ENCODE results near the gene CNTFR. TPM values are rescaled to one million over a fixed set of nuclear protein-coding genes. Genes with fewer than 3 reads are reported as not detected.

Gene CNTFR
- total and polyA plus RNA-seq, 10 donors, result 2.8 to 46.8 (median 15.9) TPM

DNA sequence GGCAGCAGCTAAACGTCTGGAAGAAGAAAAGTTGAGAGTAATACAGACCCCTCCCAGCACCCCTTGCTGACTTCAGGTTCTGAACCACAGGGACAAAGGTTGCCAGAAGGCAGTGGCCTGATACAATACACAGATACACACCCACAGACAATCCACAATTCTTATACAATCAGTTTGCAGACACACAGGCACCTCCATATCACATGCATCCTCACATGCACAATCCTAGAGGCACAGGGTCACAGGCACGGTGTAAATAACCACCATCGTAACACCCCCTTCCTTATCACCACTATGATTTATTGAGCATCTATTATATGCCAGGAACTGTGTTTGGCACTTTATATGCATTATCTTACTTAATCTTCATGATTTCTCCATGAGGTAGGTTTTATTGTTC, 8.2 kb downstream of the CNTFR start:
- peaks cover 0 to 92% (median 38%) of the 10 kb centered on the region in 7 donors for H3K27me3 ChIP-seq (replicated peaks in 1 of 7)
- peaks cover 0 to 50% (median 24%) of the 10 kb centered on the region in 6 donors for H3K4me1 ChIP-seq
- intact Hi-C loops (cut with DNase I; ENCODE audit: low total_unique reads), result no loop called here
- no peaks in the 10 kb centered on the region for H3K36me3 ChIP-seq
- peak overlapping the region in 1 of 8 donors; percentile 8 for H3K27ac ChIP-seq
- TF ChIP-seq, protein P1, sequence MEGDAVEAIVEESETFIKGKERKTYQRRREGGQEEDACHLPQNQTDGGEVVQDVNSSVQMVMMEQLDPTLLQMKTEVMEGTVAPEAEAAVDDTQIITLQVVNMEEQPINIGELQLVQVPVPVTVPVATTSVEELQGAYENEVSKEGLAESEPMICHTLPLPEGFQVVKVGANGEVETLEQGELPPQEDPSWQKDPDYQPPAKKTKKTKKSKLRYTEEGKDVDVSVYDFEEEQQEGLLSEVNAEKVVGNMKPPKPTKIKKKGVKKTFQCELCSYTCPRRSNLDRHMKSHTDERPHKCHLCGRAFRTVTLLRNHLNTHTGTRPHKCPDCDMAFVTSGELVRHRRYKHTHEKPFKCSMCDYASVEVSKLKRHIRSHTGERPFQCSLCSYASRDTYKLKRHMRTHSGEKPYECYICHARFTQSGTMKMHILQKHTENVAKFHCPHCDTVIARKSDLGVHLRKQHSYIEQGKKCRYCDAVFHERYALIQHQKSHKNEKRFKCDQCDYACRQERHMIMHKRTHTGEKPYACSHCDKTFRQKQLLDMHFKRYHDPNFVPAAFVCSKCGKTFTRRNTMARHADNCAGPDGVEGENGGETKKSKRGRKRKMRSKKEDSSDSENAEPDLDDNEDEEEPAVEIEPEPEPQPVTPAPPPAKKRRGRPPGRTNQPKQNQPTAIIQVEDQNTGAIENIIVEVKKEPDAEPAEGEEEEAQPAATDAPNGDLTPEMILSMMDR (IDR thresholded peaks at IDR 0.05 in 8 of 11, conservative IDR thresholded peaks at IDR 0.05 in 3 of 11), result no peak
- no peak for TF ChIP-seq POLR2A (IDR thresholded peaks at IDR 0.05)
- no peak for TF ChIP-seq POLR2AphosphoS5 (IDR thresholded peaks at IDR 0.05)
- DNase-seq, result no peak
- H3K9me3 ChIP-seq, result no peaks in the 10 kb centered on the region
- H3K4me3 ChIP-seq, result no peak overlapping the region
- 69 to 80% (median 72%) methylated on average over 3 of the region's 3 CpGs for WGBS, 5 donors

DNA sequence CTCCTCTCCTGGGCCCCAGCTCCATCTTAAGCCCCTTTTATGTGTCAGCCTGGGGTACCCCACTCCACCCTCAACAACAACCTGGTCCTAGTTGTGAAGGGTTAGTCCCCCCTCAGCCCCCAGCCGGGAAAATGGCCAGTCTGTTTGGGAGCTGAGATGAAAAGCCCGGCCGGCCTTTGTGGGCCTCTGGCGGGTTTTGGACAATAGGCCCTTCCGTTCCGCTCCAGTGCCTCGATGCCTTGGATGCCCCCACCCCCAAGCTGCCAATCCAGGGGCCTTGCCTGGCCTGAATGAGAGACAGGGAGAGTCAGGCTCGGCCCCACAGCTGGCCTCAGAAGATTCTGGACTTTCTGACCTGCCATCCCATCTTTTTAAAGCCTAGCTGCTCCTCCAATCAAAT, 9.2 kb downstream of the CNTFR start:
- Histone ChIP-seq H3K9me3 (no peaks in the 10 kb centered on the region), H3K36me3 (no peaks in the 10 kb centered on the region), H3K4me3 (no peak overlapping the region), H3K27ac (peak overlapping the region in 3 of 8 donors; percentile 23 to 62 (median 50)), H3K4me1 (peaks cover 0 to 59% (median 29%) of the 10 kb centered on the region in 6 donors), H3K27me3 (replicated peaks in 1 of 7) (peaks cover 0 to 92% (median 36%) of the 10 kb centered on the region in 7 donors)
- WGBS, 5 donors, result 63 to 75% (median 71%) methylated on average over 6 to 8 of the region's 8 CpGs
- TF ChIP-seq POLR2AphosphoS5 (IDR thresholded peaks at IDR 0.05) (no peak), POLR2A (IDR thresholded peaks at IDR 0.05) (no peak)
- TF ChIP-seq, protein P1 (IDR thresholded peaks at IDR 0.05 in 8 of 11, conservative IDR thresholded peaks at IDR 0.05 in 3 of 11), result no peak
- DNase-seq, result peak; percentile 58
- intact Hi-C loops (cut with DNase I; ENCODE audit: low total_unique reads), result no loop called here

DNA sequence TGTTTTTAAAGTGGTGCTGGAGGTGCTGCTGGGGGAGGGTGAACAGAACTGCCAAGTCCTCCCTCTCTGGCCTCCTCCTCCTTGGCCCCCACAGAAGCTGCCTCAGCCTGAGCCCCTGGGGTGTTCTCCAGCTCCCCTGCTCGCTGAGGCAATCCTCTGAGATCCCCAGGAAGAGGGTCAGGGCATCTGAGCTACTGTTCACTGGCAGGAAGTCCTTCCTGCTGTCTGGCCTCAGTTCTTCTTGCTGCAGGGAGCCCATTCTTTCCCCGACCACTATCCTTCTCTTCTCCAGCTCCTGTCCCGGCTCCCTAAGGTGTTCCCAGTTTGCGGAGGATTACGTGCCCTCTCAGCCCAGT, 9.7 kb downstream of the CNTFR start:
- Histone ChIP-seq H3K9me3 (no peaks in the 10 kb centered on the region), H3K4me3 (no peak overlapping the region), H3K36me3 (no peaks in the 10 kb centered on the region), H3K4me1 (peaks cover 0 to 65% (median 29%) of the 10 kb centered on the region in 6 donors), H3K27ac (peak overlapping the region in 3 of 8 donors; percentile 23 to 62 (median 50)), H3K27me3 (replicated peaks in 1 of 7) (peaks cover 0 to 92% (median 31%) of the 10 kb centered on the region in 7 donors)
- 70 to 76% (median 74%) methylated on average over 5 of the region's 5 CpGs for WGBS, 5 donors
- peak; percentile 52 for DNase-seq
- intact Hi-C loops (cut with DNase I; ENCODE audit: low total_unique reads), result no loop called here
- TF ChIP-seq POLR2AphosphoS5 (IDR thresholded peaks at IDR 0.05) (no peak), POLR2A (IDR thresholded peaks at IDR 0.05) (no peak)
- TF ChIP-seq, protein P1 (IDR thresholded peaks at IDR 0.05 in 8 of 11, conservative IDR thresholded peaks at IDR 0.05 in 3 of 11), result no peak

DNA sequence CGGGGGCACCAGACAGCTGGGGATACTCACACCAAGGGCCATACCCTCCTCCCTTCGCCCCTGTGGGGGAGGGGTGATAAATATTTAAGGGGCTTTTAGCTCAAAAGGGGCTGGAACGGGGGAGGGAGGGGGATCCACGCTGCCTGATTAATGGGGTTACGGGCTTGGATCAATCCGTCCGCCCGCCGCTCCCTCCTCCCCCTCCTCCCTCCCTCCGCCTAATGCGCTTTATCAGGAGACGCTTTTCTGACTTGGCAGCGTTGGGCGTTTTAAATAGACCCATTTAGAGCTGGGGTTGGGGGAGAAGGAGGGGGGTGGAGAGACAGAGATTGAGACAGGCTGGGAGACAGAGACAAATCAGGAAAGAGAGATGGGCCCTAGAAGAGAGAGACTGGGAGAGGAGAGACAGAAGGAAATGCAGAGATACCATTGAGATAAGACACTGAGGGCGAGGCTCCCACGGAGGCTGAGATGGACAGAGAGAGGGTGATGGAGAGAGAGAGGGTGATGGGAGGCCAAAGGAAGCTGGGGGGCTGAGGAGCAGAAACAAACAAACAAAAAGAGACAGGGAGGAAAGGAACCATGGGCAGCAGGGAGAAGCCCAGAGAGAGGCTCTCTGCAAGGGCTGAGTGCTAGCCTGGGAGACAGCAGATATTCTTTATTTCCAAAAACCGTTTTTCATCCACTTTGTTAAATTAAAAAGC, 10.3 kb downstream of the CNTFR start:
- Histone ChIP-seq H3K4me1 (peaks cover 0 to 69% (median 29%) of the 10 kb centered on the region in 6 donors), H3K9me3 (no peaks in the 10 kb centered on the region), H3K4me3 (peak overlapping the region in 1 of 8 donors; percentile 13), H3K27me3 (replicated peaks in 1 of 7) (peaks cover 0 to 92% (median 28%) of the 10 kb centered on the region in 7 donors), H3K27ac (peak overlapping the region in 3 of 8 donors; percentile 50 to 62 (median 59)), H3K36me3 (no peaks in the 10 kb centered on the region)
- intact Hi-C loops (cut with DNase I; ENCODE audit: low total_unique reads), result no loop called here
- 18 to 30% (median 23%) methylated on average over 17 of the region's 17 CpGs for WGBS, 5 donors
- no peak for DNase-seq
- no peak for TF ChIP-seq POLR2A (IDR thresholded peaks at IDR 0.05)
- TF ChIP-seq, protein P1 (IDR thresholded peaks at IDR 0.05 in 8 of 11, conservative IDR thresholded peaks at IDR 0.05 in 3 of 11), result no peak
- TF ChIP-seq POLR2AphosphoS5 (IDR thresholded peaks at IDR 0.05), result no peak
